Peyer's patch (tissue), 4 donors: ENCODE data around the gene AKAP13. TPM values are rescaled to one million over a fixed set of nuclear protein-coding genes. Genes with fewer than 3 reads are reported as not detected.

Experiments
- DNase-seq, 3 donors: peaks; one replicate each; pipeline ENCODE4 v3.0.0-alpha.2; 2017 to 2019
- H3K27ac ChIP-seq, 4 donors: fragments of 200-600 bp; sonication (generic); one replicate each; pipeline ENCODE4 v1.5.1; 2016 to 2019
- H3K27me3 ChIP-seq, 2 donors: fragments of 200-600 bp; sonication (generic); one replicate each; pipeline ENCODE4 v1.5.1; 2019
- H3K36me3 ChIP-seq, 3 donors: fragments of 200-600 bp; sonication (generic); one replicate each; pipeline ENCODE4 v1.5.1; 2016 to 2019
- H3K4me1 ChIP-seq, 4 donors: fragments of 200-600 bp; sonication (generic); one replicate each; pipeline ENCODE4 v1.5.1; 2016 to 2019
- H3K4me3 ChIP-seq, 4 donors: fragments of 200-600 bp; sonication (generic); 1 replicate in 3 of 4; 2 replicates in 1 of 4; pipeline ENCODE4 v1.5.1; 2016 to 2019; ENCODE audit warnings: mild to moderate bottlenecking in 1 of 4
- H3K9me3 ChIP-seq, 4 donors: fragments of 200-600 bp; sonication (generic); one replicate each; pipeline ENCODE4 v1.5.1; 2016 to 2019; ENCODE audit warnings: mild to moderate bottlenecking in 1 of 4
- POLR2A ChIP-seq, 2 donors: fragments of 450-650 bp; IDR thresholded peaks; one replicate each; pipeline ENCODE4 v1.5.1; 2017; ENCODE audit warnings: antibody characterized with exemption in 2 of 2, mild to moderate bottlenecking in 2 of 2, moderate library complexity in 2 of 2
- total RNA-seq, 4 donors: library from RNA; depleted of rRNA; stranded (reverse); fragments of >200 nt; gene quantifications; one replicate each; pipeline ENCODE4 v1.1.0, GENCODE V29; 2016
- TF ChIP-seq, protein P1 (sequence below), 6 experiments: fragments of 450-650 bp in 4 of 6; fragments of 200-600 bp in 2 of 6; sonication (generic) in 1 of 6; IDR thresholded peaks; one replicate each; pipeline ENCODE4 v1.5.1; 2017 to 2019; ENCODE audit warnings: antibody characterized with exemption in 6 of 6, mild to moderate bottlenecking in 3 of 6, moderate library complexity in 1 of 6

The AKAP13 gene
- total RNA-seq, 4 donors from 2014 or later = 166 to 742 (median 242) TPM

DNA sequence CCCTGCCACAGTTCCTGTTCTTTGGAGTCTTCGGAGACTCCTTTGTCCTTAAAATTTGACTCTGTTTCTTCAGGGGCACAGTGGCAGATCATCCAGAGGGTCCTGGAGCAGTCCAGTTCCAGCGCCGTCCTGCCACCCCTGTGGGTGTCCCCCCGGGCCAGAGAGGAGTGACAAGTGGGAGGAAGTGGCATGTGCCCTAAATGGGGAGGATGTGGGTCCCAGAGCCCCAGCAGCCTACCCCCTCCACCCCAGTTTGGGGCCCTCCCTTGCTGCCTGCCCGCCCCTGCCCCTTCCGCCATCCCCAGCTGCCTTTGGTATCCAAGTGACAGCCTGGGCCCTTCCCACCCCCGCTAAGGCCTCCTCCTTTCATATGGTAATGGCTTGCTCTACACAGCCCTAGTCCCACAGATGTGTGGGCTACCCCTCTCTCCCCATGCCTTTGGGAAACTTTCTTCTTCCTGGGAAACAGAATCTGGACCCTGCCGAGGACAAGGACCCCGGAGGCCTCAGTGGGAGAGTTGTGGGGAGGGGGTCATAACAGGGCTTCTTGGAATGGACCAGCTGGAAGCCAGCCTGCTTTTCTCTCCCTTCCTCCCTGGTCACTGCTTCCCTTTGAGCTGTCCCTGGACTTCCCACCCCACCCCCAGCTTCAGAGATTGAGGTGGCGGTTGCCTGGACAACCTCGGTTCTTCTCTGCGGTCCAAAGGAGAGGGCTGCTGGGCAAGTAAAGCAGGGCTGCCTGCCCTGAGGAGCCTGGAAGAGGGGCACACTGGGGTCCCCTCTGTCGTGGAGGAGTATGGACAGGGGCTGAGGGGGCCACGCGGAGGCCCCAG is 371.1 kb downstream of the AKAP13 start:
- no peak for TF ChIP-seq POLR2A (IDR thresholded peaks at IDR 0.05)
- TF ChIP-seq, protein P1, sequence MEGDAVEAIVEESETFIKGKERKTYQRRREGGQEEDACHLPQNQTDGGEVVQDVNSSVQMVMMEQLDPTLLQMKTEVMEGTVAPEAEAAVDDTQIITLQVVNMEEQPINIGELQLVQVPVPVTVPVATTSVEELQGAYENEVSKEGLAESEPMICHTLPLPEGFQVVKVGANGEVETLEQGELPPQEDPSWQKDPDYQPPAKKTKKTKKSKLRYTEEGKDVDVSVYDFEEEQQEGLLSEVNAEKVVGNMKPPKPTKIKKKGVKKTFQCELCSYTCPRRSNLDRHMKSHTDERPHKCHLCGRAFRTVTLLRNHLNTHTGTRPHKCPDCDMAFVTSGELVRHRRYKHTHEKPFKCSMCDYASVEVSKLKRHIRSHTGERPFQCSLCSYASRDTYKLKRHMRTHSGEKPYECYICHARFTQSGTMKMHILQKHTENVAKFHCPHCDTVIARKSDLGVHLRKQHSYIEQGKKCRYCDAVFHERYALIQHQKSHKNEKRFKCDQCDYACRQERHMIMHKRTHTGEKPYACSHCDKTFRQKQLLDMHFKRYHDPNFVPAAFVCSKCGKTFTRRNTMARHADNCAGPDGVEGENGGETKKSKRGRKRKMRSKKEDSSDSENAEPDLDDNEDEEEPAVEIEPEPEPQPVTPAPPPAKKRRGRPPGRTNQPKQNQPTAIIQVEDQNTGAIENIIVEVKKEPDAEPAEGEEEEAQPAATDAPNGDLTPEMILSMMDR (IDR thresholded peaks at IDR 0.05) = no peak
- peak in 2 of 3 donors; percentile 44 to 46 for DNase-seq
- Histone ChIP-seq H3K4me3 (no peak overlapping the region), H3K9me3 (no peaks in the 10 kb centered on the region), H3K4me1 (peaks cover 0 to 14% (median 0%) of the 10 kb centered on the region in 4 donors), H3K27me3 (no peaks in the 10 kb centered on the region), H3K27ac (peak overlapping the region in 2 of 4 donors; percentile 3 to 55), H3K36me3 (peaks cover 0 to 26% (median 0%) of the 10 kb centered on the region in 3 donors)

DNA sequence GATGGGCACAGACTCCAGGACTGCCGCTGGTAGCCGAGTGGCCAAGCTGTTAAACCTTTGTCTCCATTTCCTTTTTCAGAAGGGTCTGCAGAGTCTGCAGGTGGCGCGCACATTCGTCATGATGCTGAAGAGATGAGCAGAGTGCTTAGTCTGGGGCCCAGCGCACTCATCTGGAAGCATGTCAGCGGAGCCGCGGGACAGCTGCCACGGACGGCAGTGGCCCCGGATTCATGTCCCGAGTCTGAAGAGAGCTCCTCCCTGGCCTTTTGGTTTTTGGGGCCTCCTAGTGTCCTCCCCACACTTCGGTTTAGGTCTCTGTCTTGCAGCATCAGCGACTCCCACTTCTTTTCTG is 371.7 kb downstream of the AKAP13 start:
- Histone ChIP-seq H3K27ac (no peak overlapping the region), H3K36me3 (peaks cover 0 to 20% (median 0%) of the 10 kb centered on the region in 3 donors), H3K27me3 (no peaks in the 10 kb centered on the region), H3K9me3 (no peaks in the 10 kb centered on the region), H3K4me1 (peaks cover 0 to 14% (median 0%) of the 10 kb centered on the region in 4 donors), H3K4me3 (no peak overlapping the region)
- DNase-seq = no peak
- TF ChIP-seq, protein P1 (IDR thresholded peaks at IDR 0.05) = no peak
- TF ChIP-seq POLR2A (IDR thresholded peaks at IDR 0.05) = no peak

DNA sequence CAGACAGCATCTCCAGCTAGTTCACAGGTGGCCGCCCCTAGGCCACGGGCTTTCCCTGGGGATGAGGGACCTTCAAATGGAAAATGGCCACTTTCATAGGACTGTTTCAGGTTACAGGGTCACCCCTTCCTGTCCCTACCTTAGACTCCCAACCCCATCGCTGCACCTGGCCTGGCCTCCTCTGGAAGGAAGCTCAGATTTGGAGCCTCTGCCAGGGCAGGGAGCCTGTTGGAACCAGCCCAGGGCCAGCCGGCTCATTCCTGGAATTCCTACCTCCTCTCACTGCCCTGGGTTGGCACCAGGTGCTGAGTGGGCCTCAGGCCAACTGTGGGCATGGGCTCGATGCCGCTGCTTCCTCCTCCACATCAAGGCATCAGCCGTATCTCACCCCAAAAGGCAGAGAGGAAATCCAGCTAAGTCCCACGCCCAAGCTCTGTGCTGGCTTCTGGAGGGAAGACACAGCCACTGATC is 372.1 kb downstream of the AKAP13 start:
- peak in 1 of 3 donors; percentile 37 for DNase-seq
- TF ChIP-seq, protein P1 (IDR thresholded peaks at IDR 0.05) = no peak
- no peak for TF ChIP-seq POLR2A (IDR thresholded peaks at IDR 0.05)
- Histone ChIP-seq H3K36me3 (peaks cover 0 to 16% (median 0%) of the 10 kb centered on the region in 3 donors), H3K4me3 (no peak overlapping the region), H3K9me3 (no peaks in the 10 kb centered on the region), H3K27ac (no peak overlapping the region), H3K27me3 (no peaks in the 10 kb centered on the region), H3K4me1 (peaks cover 0 to 14% (median 0%) of the 10 kb centered on the region in 4 donors)

DNA sequence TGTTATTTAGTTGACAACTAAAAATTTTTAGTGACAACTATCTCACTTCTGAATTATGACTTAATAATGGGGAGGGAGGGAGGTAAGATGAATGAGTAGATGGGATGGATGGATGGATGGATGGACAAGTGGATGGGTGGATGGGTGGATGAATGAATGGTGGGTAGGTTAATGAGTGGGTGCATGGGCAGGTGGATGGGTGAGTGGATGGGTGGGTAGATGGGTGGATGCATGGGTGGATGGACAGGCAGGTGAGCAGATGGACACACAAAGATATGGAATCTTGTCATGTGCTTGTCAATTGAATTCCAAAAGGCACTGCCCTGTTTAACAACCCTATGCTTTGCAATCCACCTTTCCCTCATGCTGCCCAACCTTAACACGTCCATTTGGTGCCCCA is 372.9 kb downstream of the AKAP13 start:
- no peaks in the 10 kb centered on the region for H3K27me3 ChIP-seq
- H3K9me3 ChIP-seq = no peaks in the 10 kb centered on the region
- peaks cover 0 to 14% (median 0%) of the 10 kb centered on the region in 4 donors for H3K4me1 ChIP-seq
- peaks cover 0 to 16% (median 0%) of the 10 kb centered on the region in 3 donors for H3K36me3 ChIP-seq
- DNase-seq = peak in 1 of 3 donors; percentile 11
- no peak for TF ChIP-seq POLR2A (IDR thresholded peaks at IDR 0.05)
- TF ChIP-seq, protein P1 (IDR thresholded peaks at IDR 0.05) = no peak
- H3K4me3 ChIP-seq = no peak overlapping the region
- no peak overlapping the region for H3K27ac ChIP-seq

DNA sequence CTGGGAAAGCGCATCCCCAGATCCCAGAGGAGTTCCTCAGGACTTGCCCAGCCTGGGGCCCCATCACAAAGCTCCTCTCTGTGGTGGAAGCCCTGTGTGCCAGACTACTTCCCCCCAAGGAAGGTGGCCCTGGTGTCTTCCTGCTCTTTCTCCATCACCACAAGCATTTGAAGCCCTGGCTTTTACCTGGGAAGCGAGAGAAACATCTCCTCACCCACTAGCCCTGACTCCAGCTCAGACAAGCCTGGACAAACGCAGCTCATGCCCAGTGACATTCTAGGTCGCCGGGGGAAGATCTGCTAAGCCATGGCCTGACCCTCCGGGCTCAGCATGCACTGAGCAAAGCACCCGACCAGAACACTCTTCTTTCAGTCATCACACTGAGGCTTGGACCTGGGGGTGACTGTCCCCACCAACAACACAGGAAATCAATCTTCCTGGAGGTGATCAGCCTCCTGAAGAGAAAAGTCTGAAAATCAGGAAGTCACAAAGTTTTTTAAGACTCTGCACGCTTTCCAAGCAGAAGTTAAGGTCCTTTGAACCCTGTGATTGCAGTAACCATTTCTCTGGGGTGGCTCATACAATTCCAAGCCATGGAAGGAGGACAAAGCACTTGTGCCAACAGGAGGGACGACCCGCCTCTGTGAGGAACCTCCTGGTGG is 373.5 kb downstream of the AKAP13 start:
- DNase-seq = peak in 2 of 3 donors; percentile 28 to 30
- no peak overlapping the region for H3K27ac ChIP-seq
- no peak for TF ChIP-seq POLR2A (IDR thresholded peaks at IDR 0.05)
- TF ChIP-seq, protein P1 (IDR thresholded peaks at IDR 0.05) = no peak
- H3K9me3 ChIP-seq = no peaks in the 10 kb centered on the region
- peaks cover 0 to 14% (median 0%) of the 10 kb centered on the region in 4 donors for H3K4me1 ChIP-seq
- H3K4me3 ChIP-seq = no peak overlapping the region
- H3K36me3 ChIP-seq = peaks cover 0 to 17% (median 0%) of the 10 kb centered on the region in 3 donors
- H3K27me3 ChIP-seq = no peaks in the 10 kb centered on the region
